Right atrium auricular region (tissue), 2 donors: ENCODE data around the gene ST14. TPM values are rescaled to one million over a fixed set of nuclear protein-coding genes. Genes with fewer than 3 reads are reported as not detected.

ENCODE experiments used
- DNase-seq: peaks from one replicate; pipeline ENCODE4 v3.0.0-alpha.2; 2019; ENCODE audit warnings: low spot score
- H3K27ac ChIP-seq, 2 donors: fragments of 200-600 bp; sonication (generic); 1 replicate in 1 of 2; 2 replicates in 1 of 2; pipeline ENCODE4 v1.5.1; 2016 to 2019
- H3K27me3 ChIP-seq, 2 donors: fragments of 200-600 bp; sonication (generic); one replicate each; pipeline versions ENCODE4 v1.5.1 to v1.6.0; 2017 to 2019
- H3K36me3 ChIP-seq: fragments of 200-600 bp; sonication (generic); one replicate; pipeline ENCODE4 v1.5.1; 2016
- H3K4me1 ChIP-seq, 2 donors: fragments of 200-600 bp; sonication (generic); one replicate each; pipeline versions ENCODE4 v1.5.1 to v1.6.0; 2017 to 2019
- H3K4me3 ChIP-seq, 2 donors: fragments of 200-600 bp; sonication (generic); 1 replicate in 1 of 2; 2 replicates in 1 of 2; pipeline ENCODE4 v1.5.1; 2017 to 2019; ENCODE audit warnings: mild to moderate bottlenecking in 1 of 2, moderate library complexity in 1 of 2
- H3K9me3 ChIP-seq, 2 donors: fragments of 200-600 bp; sonication (generic); one replicate each; pipeline ENCODE4 v1.5.1; 2019
- total RNA-seq, 2 donors: library from RNA; depleted of rRNA; stranded (reverse); fragments of >200 nt; gene quantifications; one replicate each; pipeline ENCODE4 v1.1.0, GENCODE V29; 2016
- TF ChIP-seq, protein P1 (sequence below), 2 donors: fragments of 200-600 bp; sonication (generic); IDR thresholded peaks; one replicate each; pipeline ENCODE4 v1.5.1; 2019; ENCODE audit warnings: antibody characterized with exemption in 2 of 2

ST14 gene
- total RNA-seq, 2 donors from 2014 or later: 0.85 to 6.0 TPM

DNA sequence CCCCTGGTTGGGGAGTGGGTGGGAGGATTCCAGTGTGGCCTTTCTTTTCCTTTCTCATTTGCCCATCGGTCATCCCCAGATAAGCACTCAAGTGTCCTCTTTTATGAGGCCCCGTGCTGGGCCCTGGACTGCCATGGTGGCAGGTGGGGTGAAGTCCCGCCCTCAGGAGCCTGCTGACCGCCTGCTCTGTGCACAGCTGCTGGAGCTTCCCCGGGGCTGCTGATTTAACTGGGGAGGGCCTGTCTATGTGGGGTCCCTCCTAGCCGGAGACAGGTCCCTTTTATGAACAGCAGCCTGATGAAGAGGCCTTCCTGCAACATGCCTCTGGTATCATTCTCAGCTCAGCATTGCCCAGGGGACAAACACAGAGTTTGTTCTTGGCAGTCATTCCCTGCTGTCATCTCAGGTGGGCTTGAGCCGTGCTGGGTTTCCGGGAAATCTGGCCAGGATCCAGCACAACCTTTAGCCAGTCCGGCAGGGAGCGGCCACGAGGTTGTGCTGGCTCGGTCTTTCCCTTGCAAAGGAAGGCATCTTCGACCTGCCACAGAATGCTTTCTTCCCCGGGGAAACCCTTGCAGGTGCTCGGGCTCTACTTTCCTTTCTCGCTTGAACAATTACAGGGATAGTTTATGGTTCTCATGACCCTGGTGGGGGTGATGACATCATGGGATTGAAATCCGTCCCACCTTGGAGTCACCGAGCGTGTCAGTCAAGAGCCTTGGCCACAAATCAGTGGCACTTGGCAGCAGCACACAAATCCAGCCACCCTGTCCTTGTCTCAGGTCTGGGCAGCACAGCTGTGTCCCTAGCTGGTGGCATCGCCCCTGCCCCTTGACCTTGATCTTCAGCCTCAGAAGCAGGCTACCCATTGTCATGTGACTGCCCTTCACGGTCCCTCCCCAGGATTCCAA is 20.1 kb downstream of the ST14 start:
- Histone ChIP-seq H3K27ac (peak overlapping the region; percentile 77 to 83), H3K9me3 (peaks cover 0 to 6% of the 10 kb centered on the region in 2 donors), H3K36me3 (no peaks in the 10 kb centered on the region), H3K4me3 (no peak overlapping the region), H3K27me3 (no peaks in the 10 kb centered on the region), H3K4me1 (peaks cover 0 to 44% of the 10 kb centered on the region in 2 donors)
- no peak for DNase-seq
- TF ChIP-seq, protein P1, sequence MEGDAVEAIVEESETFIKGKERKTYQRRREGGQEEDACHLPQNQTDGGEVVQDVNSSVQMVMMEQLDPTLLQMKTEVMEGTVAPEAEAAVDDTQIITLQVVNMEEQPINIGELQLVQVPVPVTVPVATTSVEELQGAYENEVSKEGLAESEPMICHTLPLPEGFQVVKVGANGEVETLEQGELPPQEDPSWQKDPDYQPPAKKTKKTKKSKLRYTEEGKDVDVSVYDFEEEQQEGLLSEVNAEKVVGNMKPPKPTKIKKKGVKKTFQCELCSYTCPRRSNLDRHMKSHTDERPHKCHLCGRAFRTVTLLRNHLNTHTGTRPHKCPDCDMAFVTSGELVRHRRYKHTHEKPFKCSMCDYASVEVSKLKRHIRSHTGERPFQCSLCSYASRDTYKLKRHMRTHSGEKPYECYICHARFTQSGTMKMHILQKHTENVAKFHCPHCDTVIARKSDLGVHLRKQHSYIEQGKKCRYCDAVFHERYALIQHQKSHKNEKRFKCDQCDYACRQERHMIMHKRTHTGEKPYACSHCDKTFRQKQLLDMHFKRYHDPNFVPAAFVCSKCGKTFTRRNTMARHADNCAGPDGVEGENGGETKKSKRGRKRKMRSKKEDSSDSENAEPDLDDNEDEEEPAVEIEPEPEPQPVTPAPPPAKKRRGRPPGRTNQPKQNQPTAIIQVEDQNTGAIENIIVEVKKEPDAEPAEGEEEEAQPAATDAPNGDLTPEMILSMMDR (IDR thresholded peaks at IDR 0.05): no peak

DNA sequence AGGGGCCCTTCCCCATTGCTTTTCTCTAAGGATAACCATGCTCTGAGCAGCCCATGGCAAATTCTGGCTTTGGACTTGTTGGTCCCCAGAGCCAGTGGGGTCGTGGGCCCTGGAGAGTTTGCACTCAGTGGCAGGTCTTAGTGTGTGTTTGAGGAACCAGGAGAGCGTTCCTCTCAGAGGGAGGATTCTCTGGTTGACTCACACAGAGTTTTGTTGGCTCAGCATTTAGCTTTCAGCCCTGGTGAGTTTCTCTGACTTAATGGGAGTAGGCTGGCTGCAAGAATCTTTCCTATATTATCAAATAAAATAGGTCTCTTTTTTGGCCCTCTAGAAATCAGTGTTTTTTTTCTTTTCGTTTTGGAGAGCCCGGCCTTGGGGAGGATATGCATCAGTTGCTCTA is 20.9 kb downstream of the ST14 start:
- Histone ChIP-seq H3K4me3 (no peak overlapping the region), H3K27ac (peak overlapping the region; percentile 77 to 83), H3K36me3 (no peaks in the 10 kb centered on the region), H3K27me3 (no peaks in the 10 kb centered on the region), H3K9me3 (no peaks in the 10 kb centered on the region), H3K4me1 (peaks cover 0 to 44% of the 10 kb centered on the region in 2 donors)
- DNase-seq: no peak
- TF ChIP-seq, protein P1 (IDR thresholded peaks at IDR 0.05): no peak

DNA sequence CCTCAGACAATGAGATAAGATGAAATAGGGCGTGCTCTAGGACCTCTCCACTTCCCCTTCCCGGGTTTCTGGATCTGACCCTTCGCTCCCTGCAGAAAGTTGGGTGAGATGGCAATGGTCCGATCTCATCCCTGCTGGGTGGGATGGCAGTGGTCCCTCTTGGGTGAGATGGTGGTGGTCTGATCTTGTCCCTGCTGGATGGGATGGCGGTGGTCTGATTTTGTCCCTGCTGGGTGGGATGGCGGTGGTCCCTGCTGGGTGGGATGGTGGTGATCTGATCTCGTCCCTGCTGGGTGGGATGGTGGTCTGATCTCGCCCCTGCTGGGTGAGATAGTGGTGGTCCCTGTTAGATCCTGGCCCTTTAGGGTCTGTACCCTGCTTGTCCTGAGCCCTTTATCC is 21.3 kb downstream of the ST14 start:
- TF ChIP-seq, protein P1 (IDR thresholded peaks at IDR 0.05): no peak
- H3K27ac ChIP-seq: peak overlapping the region; percentile 77 to 83

DNA sequence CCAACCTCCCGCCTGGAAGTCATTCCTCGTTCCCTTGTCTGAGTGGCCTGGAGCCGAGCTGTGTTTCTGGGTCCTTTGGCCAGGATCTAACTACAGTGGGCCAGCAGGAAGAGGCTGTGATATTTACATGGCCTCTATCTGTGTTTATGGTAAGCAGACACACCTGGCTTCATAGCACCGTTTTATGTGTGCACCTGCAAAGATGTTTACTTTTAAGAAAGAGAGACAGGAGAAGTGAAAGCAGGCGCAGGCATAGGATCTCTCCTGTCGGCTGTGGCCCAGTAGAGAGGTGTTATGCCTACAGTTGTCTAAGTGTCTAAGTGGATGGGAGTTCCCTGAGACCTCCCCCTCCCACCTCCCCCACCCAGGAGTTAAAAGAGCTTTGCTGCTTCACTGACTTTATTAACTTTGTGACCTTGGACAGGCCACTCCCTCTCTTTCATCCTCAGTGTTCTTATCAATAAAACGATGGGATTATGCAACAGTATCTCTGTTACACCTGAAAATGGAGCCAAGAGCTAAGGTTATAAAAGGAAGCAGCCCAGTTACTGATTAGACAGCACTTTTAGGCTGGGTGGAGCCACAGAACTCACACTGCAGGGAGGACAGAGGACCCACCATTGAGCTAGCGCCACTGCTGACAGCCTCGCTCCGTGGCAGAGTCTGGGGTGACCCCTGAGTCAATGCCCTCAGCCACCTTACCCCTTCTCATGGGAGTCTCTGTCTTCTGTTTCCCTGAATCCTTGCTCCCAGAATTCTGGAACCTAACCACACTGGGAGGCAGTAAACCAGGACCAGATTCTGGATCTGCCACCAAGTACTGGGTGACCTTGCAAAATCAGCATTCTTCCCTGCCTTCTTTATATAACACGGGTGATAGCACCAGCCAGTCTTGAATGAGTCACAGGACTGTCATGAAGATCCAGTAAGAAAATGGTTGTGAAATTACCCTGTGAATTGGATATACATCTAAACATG is 22.0 kb downstream of the ST14 start:
- Histone ChIP-seq H3K27ac (peak overlapping the region; percentile 77 to 83), H3K4me3 (no peak overlapping the region), H3K4me1 (peaks cover 0 to 44% of the 10 kb centered on the region in 2 donors), H3K27me3 (no peaks in the 10 kb centered on the region), H3K9me3 (no peaks in the 10 kb centered on the region), H3K36me3 (no peaks in the 10 kb centered on the region)
- TF ChIP-seq, protein P1 (IDR thresholded peaks at IDR 0.05): no peak
- DNase-seq: no peak

More for the DNA sequence above, 21.3 kb downstream of the ST14 start:
- H3K27me3 ChIP-seq: no peaks in the 10 kb centered on the region
- DNase-seq: no peak
- H3K4me3 ChIP-seq: no peak overlapping the region
- H3K4me1 ChIP-seq: peaks cover 0 to 44% of the 10 kb centered on the region in 2 donors
- no peaks in the 10 kb centered on the region for H3K36me3 ChIP-seq
- no peaks in the 10 kb centered on the region for H3K9me3 ChIP-seq

DNA sequence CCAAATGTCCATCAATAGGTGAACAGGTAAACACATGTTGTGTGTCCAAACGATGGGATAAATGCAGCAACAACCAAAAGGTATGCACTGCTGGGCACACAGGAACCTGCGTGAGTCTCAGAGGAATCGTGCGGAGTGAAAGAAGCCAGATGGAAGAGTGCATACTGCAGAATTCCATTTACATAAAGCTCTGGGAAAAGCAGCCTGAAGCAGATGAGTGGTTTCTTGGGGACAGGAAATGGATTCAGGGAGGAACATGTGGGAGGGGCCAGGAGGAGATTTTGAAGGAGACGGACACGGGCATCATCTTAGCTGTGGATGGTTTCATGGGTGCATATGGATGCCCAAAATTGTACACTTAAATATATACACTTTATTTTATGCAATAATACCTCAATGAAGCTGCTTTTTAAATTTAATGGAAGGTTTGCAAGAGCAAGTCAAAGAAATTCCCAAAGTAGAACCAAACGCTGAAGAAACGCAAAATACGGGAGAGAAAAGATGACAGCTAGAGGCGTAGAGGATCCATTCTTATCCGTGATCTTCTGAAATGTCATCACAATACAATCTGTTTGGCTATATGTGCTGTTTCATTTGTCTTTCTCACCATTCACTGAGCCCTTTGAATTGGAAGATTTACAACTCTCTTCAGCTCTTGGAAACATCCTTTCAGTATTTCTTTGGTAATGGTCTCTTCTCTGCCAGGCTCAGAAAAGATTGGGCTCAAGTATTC is 24.5 kb downstream of the ST14 start:
- no peaks in the 10 kb centered on the region for H3K27me3 ChIP-seq
- no peak for DNase-seq
- H3K4me3 ChIP-seq: no peak overlapping the region
- no peaks in the 10 kb centered on the region for H3K9me3 ChIP-seq
- H3K4me1 ChIP-seq: peaks cover 0 to 33% of the 10 kb centered on the region in 2 donors
- no peaks in the 10 kb centered on the region for H3K36me3 ChIP-seq
- H3K27ac ChIP-seq: no peak overlapping the region
- TF ChIP-seq, protein P1 (IDR thresholded peaks at IDR 0.05): no peak
